ENCODE measurements around the gene LIFR. TPM values are rescaled to one million over a fixed set of nuclear protein-coding genes. Genes with fewer than 3 reads are reported as not detected.

The LIFR gene
- total RNA-seq, 1 donor from 2014 or later = 48.1 TPM

GRCh38 chr5:38469707-38470267 lies 86.7 kb downstream of the LIFR start:
- FAIRE-seq (no peak), DNase-seq (ENCODE audit: low spot score in 2 of 2) (no peak)

GRCh38 chr5:38468978-38469706 lies 87.3 kb downstream of the LIFR start:
- peak in 1 of 2 donors; percentile 30 for DNase-seq (ENCODE audit: low spot score in 2 of 2)
- FAIRE-seq = no peak

GRCh38 chr5:38468202-38468673 lies 88.2 kb downstream of the LIFR start:
- DNase-seq (ENCODE audit: low spot score in 2 of 2) (no peak), FAIRE-seq (no peak)

GRCh38 chr5:38467353-38468040 lies 88.9 kb downstream of the LIFR start:
- peak in 1 of 2 donors; percentile 45 for DNase-seq (ENCODE audit: low spot score in 2 of 2)
- FAIRE-seq = no peak

- peak in 1 of 2 donors; percentile 40 for DNase-seq (ENCODE audit: low spot score in 2 of 2)
These were observed 89.8 kb downstream of the LIFR start for GRCh38 chr5:38466424-38467189.

GRCh38 chr5:38465702-38466423 lies 90.6 kb downstream of the LIFR start:
- FAIRE-seq = no peak

More at GRCh38 chr5:38466424-38467189, 89.8 kb downstream of the LIFR start:
- no peak for FAIRE-seq

GRCh38 chr5:38465061-38465460 lies 91.4 kb downstream of the LIFR start:
- no peak for FAIRE-seq
- no peak for DNase-seq (ENCODE audit: low spot score in 2 of 2)

More at GRCh38 chr5:38465702-38466423, 90.6 kb downstream of the LIFR start:
- no peak for DNase-seq (ENCODE audit: low spot score in 2 of 2)

- no peak for FAIRE-seq
- DNase-seq (ENCODE audit: low spot score in 2 of 2) = no peak
These were observed 92.6 kb downstream of the LIFR start for GRCh38 chr5:38463634-38464521.

- FAIRE-seq = no peak
- DNase-seq (ENCODE audit: low spot score in 2 of 2) = no peak
These were observed 93.3 kb downstream of the LIFR start for GRCh38 chr5:38462976-38463633.

- FAIRE-seq = no peak
- DNase-seq (ENCODE audit: low spot score in 2 of 2) = no peak
These were observed 98.3 kb downstream of the LIFR start for GRCh38 chr5:38458174-38458573.

GRCh38 chr5:38456657-38457399 lies 99.6 kb downstream of the LIFR start:
- FAIRE-seq = no peak
- no peak for DNase-seq (ENCODE audit: low spot score in 2 of 2)

- FAIRE-seq (no peak), DNase-seq (ENCODE audit: low spot score in 2 of 2) (no peak)
These were observed 100.6 kb downstream of the LIFR start for GRCh38 chr5:38455796-38456330.

- FAIRE-seq = no peak
These were observed 102.5 kb downstream of the LIFR start for GRCh38 chr5:38453921-38454320.

GRCh38 chr5:38453506-38453905 lies 102.9 kb downstream of the LIFR start:
- DNase-seq (ENCODE audit: low spot score in 2 of 2) (no peak), FAIRE-seq (no peak)

More at GRCh38 chr5:38453921-38454320, 102.5 kb downstream of the LIFR start:
- no peak for DNase-seq (ENCODE audit: low spot score in 2 of 2)

GRCh38 chr5:38452201-38452600 lies 104.2 kb downstream of the LIFR start:
- FAIRE-seq = no peak
- no peak for DNase-seq (ENCODE audit: low spot score in 2 of 2)

GRCh38 chr5:38451074-38451725 lies 105.2 kb downstream of the LIFR start:
- FAIRE-seq = no peak
- no peak for DNase-seq (ENCODE audit: low spot score in 2 of 2)

- FAIRE-seq = no peak
- no peak for DNase-seq (ENCODE audit: low spot score in 2 of 2)
These were observed 105.8 kb downstream of the LIFR start for GRCh38 chr5:38450627-38451026.
